Esophagus muscularis mucosa (tissue), 4 donors: ENCODE measurements around the gene ZNF454. TPM values are rescaled to one million over a fixed set of nuclear protein-coding genes. Genes with fewer than 3 reads are reported as not detected.

Experiments
- DNase-seq: peaks from one replicate; pipeline ENCODE4 v3.0.0-alpha.2; 2017; ENCODE audit errors: extremely low spot score
- H3K27ac ChIP-seq, 4 donors: fragments of 200-600 bp; sonication (generic); replicated peaks in 1 of 4; 1 replicate in 3 of 4; 2 replicates in 1 of 4; pipeline ENCODE4 v1.5.1; 2016 to 2019; ENCODE audit warnings: mild to moderate bottlenecking in 1 of 4
- H3K27me3 ChIP-seq, 4 donors: fragments of 200-600 bp; sonication (generic); one replicate each; pipeline versions ENCODE4 v1.5.1 to v1.6.0; 2016 to 2019
- H3K36me3 ChIP-seq, 4 donors: fragments of 200-600 bp; sonication (generic); one replicate each; pipeline ENCODE4 v1.5.1; 2016 to 2019
- H3K4me1 ChIP-seq, 4 donors: fragments of 200-600 bp; sonication (generic); one replicate each; pipeline ENCODE4 v1.5.1; 2016 to 2019
- H3K4me3 ChIP-seq, 4 donors: fragments of 200-600 bp; sonication (generic); 1 replicate in 2 of 4; 2 replicates in 2 of 4; pipeline ENCODE4 v1.5.1; 2016 to 2019; ENCODE audit warnings: mild to moderate bottlenecking in 4 of 4, moderate library complexity in 1 of 4
- H3K9me3 ChIP-seq, 4 donors: fragments of 200-600 bp; sonication (generic); 1 replicate in 3 of 4; 2 replicates in 1 of 4; pipeline ENCODE4 v1.5.1; 2016 to 2019
- EP300 ChIP-seq: sonication (generic); formaldehyde crosslinking; IDR thresholded peaks from one replicate; pipeline ENCODE4 v1.6.1; 2017; ENCODE audit warnings: antibody characterized with exemption
- POLR2A ChIP-seq: fragments of 450-650 bp; IDR thresholded peaks from one replicate; pipeline ENCODE4 v1.6.1; 2017; ENCODE audit warnings: antibody characterized with exemption, moderate library complexity, mild to moderate bottlenecking, low read depth
- POLR2AphosphoS5 ChIP-seq, 2 donors: sonication (generic); formaldehyde crosslinking; IDR thresholded peaks; one replicate each; pipeline ENCODE4 v1.6.1; 2017; ENCODE audit warnings: antibody characterized with exemption in 2 of 2
- WGBS: methylation state at CpG from one replicate; pipeline ENCODE4 v1.1.5; 2018; 5-methylcytosine and 5-hydroxymethylcytosine counted together
- intact Hi-C: fragments of 100-400 bp; cut with DNase I; formaldehyde crosslinking; loops from one replicate; pipeline ENCODE4 v1.15.1; 2023
- total RNA-seq, 4 donors: library from RNA; depleted of rRNA; stranded (reverse); fragments of >200 nt; gene quantifications; one replicate each; pipeline versions ENCODE4 v1.1.0 to v1.2.1, GENCODE V29; 2016
- TF ChIP-seq, protein P1 (sequence below), 3 experiments: fragments of 200-600 bp in 2 of 3; fragments of 450-650 bp in 1 of 3; sonication (generic) in 2 of 3; IDR thresholded peaks; one replicate each; pipeline ENCODE4 v1.5.1; 2017 to 2019; ENCODE audit warnings: antibody characterized with exemption in 3 of 3, mild to moderate bottlenecking in 2 of 3, moderate library complexity in 1 of 3

ZNF454 gene
- 1 to 10 TPM; 2.3 to 4.8 (median 4.2) TPM for total RNA-seq

DNA sequence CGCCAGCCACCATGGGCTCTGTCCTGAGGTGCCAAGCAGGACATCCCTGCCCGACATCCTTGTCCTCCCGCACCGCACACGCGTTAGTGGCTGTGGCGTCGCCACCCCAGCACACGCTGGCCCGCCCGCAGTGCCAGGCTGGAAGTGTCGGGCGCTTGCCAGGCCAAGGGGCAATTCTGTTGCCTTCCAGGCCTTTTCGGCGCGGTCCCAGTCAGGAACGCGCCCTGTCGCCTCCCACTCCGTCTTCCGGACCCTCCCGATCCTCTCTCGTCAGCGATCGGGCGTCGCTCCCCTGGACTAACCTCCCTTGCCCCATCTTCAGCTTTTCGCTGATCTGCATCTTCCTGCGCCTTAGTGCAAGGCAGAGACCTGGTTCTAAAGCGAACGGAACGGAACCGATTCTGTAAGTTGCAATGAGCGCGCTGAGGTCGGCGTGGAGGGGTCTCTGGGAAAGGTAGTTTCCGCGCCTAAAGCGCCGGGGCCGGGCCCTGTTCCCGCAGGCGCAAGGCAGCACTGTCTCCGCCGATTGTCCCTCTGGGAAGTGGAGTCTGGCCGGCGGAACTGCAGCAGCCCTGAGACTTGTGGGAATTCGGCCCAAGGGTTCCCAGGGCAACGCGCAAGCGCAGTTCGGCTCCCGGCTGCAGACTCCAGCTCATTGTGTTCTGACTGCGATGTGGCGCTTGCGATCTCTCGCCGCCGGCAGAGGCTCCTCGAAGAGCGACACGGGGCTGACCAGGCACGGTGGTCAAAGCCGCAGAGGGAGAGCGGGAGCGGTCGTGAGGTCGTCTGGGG is at the start of gene ZNF454:
ZNF454 (plus strand) TSS at position 630 of the 792 bp plus-strand sequence. CDS start 1,594 bp downstream, outside the sequence.
- H3K27me3 ChIP-seq: no peaks in the 10 kb centered on the region
- under 1% methylated on average over 35 of the region's 69 CpGs for WGBS
- DNase-seq: peak; percentile 96
- peak within 1 kb of the TSS; percentile 66 to 83 (median 76) for H3K4me3 ChIP-seq
- TF ChIP-seq POLR2A (no peak), POLR2AphosphoS5 (IDR thresholded peaks at IDR 0.05) (peak; percentile 70 to 85), EP300 (no peak)
- TF ChIP-seq, protein P1, sequence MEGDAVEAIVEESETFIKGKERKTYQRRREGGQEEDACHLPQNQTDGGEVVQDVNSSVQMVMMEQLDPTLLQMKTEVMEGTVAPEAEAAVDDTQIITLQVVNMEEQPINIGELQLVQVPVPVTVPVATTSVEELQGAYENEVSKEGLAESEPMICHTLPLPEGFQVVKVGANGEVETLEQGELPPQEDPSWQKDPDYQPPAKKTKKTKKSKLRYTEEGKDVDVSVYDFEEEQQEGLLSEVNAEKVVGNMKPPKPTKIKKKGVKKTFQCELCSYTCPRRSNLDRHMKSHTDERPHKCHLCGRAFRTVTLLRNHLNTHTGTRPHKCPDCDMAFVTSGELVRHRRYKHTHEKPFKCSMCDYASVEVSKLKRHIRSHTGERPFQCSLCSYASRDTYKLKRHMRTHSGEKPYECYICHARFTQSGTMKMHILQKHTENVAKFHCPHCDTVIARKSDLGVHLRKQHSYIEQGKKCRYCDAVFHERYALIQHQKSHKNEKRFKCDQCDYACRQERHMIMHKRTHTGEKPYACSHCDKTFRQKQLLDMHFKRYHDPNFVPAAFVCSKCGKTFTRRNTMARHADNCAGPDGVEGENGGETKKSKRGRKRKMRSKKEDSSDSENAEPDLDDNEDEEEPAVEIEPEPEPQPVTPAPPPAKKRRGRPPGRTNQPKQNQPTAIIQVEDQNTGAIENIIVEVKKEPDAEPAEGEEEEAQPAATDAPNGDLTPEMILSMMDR (IDR thresholded peaks at IDR 0.05): peak in 1 of 3 experiments; percentile 19
- intact Hi-C loops: loop anchor here (5.0 to 10.0 kb wide), 4 partner anchors 43 to 206 kb away; partner anchors contain the start of genes ZFP2, ZNF354A and ZNF879
- H3K27ac ChIP-seq: peak within 1 kb of the TSS; percentile 77 to 88 (median 86)
- H3K36me3 ChIP-seq: peaks cover 0 to 17% (median 7%) of the 10 kb centered on the region in 4 donors
- H3K9me3 ChIP-seq: peaks cover 0 to 49% (median 37%) of the 10 kb centered on the region in 4 donors
- peaks cover 9 to 24% (median 11%) of the 10 kb centered on the region in 4 donors for H3K4me1 ChIP-seq

DNA sequence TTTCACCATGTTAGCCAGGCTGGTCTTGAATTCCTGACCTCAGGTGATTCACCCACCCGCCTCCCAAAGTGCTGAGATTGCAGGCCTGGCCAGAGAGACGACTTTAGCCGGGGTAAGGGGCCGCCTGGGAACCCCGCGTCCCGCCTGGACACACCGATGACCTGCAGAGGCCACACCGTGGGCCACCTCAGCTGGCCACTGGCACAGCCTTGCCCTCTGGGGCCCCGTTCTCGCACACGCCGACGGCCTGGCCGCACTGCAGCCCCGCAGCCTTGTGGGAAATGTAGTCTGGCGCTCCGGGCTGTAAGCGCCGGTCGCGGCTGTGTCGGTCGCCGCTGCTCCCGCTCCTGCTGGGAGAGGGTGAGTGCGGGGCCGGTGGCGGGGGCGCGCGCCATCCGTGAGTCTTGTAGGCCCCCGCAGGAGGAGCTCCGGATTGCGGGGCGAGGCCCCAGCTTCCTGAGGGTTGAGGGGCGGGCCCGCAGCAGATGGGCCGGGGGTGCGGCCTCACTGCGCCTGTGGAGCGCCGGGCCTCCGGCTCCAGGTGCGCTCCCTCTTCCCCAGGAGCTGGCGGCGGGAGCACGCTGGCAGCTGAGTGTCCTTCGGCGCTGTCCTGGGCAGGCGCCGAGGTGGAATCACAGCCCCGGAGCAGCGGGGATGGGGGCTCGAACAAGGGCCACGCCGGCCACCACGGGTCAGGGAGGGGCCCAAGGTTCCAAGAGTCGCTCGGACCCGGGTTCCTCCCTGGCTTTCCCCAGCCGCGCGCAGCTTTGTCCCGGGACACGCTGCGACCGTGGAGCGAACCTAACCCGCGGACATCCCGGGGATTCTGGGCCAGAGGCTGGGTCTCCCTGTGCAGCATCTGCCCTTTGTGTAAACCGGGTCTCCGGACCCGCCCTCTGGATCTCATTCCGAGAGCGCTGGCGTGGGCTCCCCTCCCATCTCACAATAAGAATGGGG is 45.1 kb upstream of the ZNF454 start, which contains the start of gene ZFP2:
ZFP2 (plus strand) TSS at position 299 of the 957 bp plus-strand sequence. CDS start 35,401 bp downstream, outside the sequence.
- TF ChIP-seq POLR2A: peak; percentile 11
- no peak for TF ChIP-seq EP300
- TF ChIP-seq POLR2AphosphoS5 (IDR thresholded peaks at IDR 0.05): peak; percentile 65 to 75
- TF ChIP-seq, protein P1 (IDR thresholded peaks at IDR 0.05): no peak
- intact Hi-C loops: loop anchor here (5.0 kb wide), 1 partner anchor 46 kb away; the partner anchor contains the start of gene ZNF454
- DNase-seq: no peak

DNA sequence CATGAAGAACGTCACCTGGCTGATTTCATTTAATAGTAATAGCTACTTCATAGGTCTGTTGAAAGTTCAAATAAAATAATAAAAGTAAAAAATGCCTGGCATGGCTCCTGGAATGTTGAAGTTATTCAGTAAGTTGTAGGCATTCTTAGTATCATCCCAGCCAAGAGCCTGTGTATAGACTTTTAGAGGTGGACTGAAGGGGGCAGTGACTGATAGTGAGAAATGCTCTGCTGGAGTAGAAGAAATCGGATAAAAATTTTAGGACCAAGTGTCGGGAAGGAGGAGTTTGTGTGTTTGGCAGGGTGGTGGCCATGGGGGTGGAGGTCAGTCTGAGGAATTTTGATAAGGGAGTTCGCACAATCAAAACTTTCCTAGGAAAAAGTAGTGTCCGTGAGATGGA is 41.7 kb upstream of the ZNF454 start:
- H3K27ac ChIP-seq: no peak overlapping the region
- H3K4me1 ChIP-seq: peaks cover 9 to 13% (median 10%) of the 10 kb centered on the region in 4 donors
- 77% methylated on average over 5 of the region's 5 CpGs for WGBS
- peaks cover 0 to 10% (median 0%) of the 10 kb centered on the region in 4 donors for H3K9me3 ChIP-seq
- intact Hi-C loops: loop anchor here (5.0 kb wide), 1 partner anchor 43 kb away; the partner anchor contains the start of gene ZNF454
- no peak overlapping the region for H3K4me3 ChIP-seq
- peaks cover 0 to 9% (median 4%) of the 10 kb centered on the region in 4 donors for H3K36me3 ChIP-seq
- DNase-seq: no peak
- H3K27me3 ChIP-seq: no peaks in the 10 kb centered on the region
- TF ChIP-seq POLR2AphosphoS5 (IDR thresholded peaks at IDR 0.05) (no peak), POLR2A (no peak), EP300 (no peak)
- TF ChIP-seq, protein P1 (IDR thresholded peaks at IDR 0.05): no peak

More for the DNA sequence above, 45.1 kb upstream of the ZNF454 start, which contains the start of gene ZFP2:
- Histone ChIP-seq H3K27ac (peak within 1 kb of the TSS; percentile 80 to 84 (median 82)), H3K9me3 (no peaks in the 10 kb centered on the region), H3K27me3 (no peaks in the 10 kb centered on the region), H3K4me1 (peaks cover 9 to 13% (median 10%) of the 10 kb centered on the region in 4 donors), H3K36me3 (peaks cover 0 to 5% (median 0%) of the 10 kb centered on the region in 4 donors), H3K4me3 (peak within 1 kb of the TSS; percentile 70 to 92 (median 82))
- WGBS: 2% methylated on average over 21 of the region's 79 CpGs

DNA sequence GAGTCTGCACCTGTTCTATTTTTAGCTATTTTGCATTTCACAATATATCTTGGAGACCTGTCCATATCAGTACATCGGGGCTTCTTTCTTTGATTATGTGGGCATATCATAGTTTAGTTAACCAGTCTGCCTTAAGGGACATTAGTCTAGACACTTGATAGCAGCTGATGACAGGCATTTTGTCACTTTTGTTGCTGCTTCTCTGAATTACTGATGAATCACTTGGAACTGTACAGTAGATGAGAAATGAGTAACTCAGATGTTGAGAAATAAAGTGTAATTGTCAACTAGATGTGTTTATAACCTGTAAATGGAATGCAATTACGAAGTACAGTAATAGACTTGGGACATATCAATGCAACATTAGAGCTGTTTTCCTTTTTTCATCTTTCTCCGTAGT is 38.1 kb upstream of the ZNF454 start:
- Histone ChIP-seq H3K9me3 (peaks cover 0 to 18% (median 3%) of the 10 kb centered on the region in 4 donors), H3K36me3 (peaks cover 4 to 19% (median 10%) of the 10 kb centered on the region in 4 donors), H3K27me3 (no peaks in the 10 kb centered on the region), H3K4me1 (no peaks in the 10 kb centered on the region), H3K27ac (no peak overlapping the region), H3K4me3 (no peak overlapping the region)
- 90% methylated on average over 3 of the region's 3 CpGs for WGBS
- no peak for DNase-seq
- intact Hi-C loops: no loop called here
- TF ChIP-seq, protein P1 (IDR thresholded peaks at IDR 0.05): no peak
- TF ChIP-seq EP300: no peak
- no peak for TF ChIP-seq POLR2AphosphoS5 (IDR thresholded peaks at IDR 0.05)
- TF ChIP-seq POLR2A: no peak
